OCI-LY1 (cell line): ENCODE measurements around the gene HMG20B.

Source experiments
- H2AFZ ChIP-seq: fragments of 200-600 bp; sonication (generic), shearing (Covaris generic); 2 replicates; pipeline ENCODE4 v1.6.0; 2014; ENCODE audit warnings: antibody characterized with exemption, mild to moderate bottlenecking, low read length
- H3F3A ChIP-seq: fragments of 200-600 bp; sonication (generic), shearing (Covaris generic); 2 replicates; pipeline ENCODE4 v1.6.0; 2014; ENCODE audit warnings: mild to moderate bottlenecking, antibody characterized with exemption, low read length, moderate library complexity; ENCODE audit not compliant: insufficient read depth
- H3K27ac ChIP-seq: fragments of 200-600 bp; sonication (generic); 2 replicates; pipeline ENCODE4 v1.5.1; 2014; ENCODE audit warnings: low read length, mixed run types, mild to moderate bottlenecking, low read depth; ENCODE audit not compliant: poor library complexity, severe bottlenecking
- H3K27me3 ChIP-seq: fragments of 200-600 bp; sonication (generic); 2 replicates; pipeline ENCODE4 v1.6.0; 2014; ENCODE audit warnings: antibody characterized with exemption, mild to moderate bottlenecking, low read length, moderate library complexity; ENCODE audit not compliant: insufficient read depth
- H3K36me3 ChIP-seq: fragments of 200-600 bp; sonication (generic); 2 replicates; pipeline ENCODE4 v1.6.1; 2014; ENCODE audit warnings: mild to moderate bottlenecking, antibody characterized with exemption, low read length, moderate library complexity, mixed read lengths; ENCODE audit not compliant: insufficient read depth
- H3K4me1 ChIP-seq: fragments of 200-600 bp; sonication (generic); 2 replicates; pipeline ENCODE4 v1.5.1; 2014; ENCODE audit warnings: mild to moderate bottlenecking, low read length, moderate library complexity; ENCODE audit not compliant: insufficient read depth, severe bottlenecking
- H3K4me2 ChIP-seq: fragments of 200-600 bp; sonication (generic), shearing (Covaris generic); 2 replicates; pipeline ENCODE4 v1.6.1; 2014; ENCODE audit warnings: low read length
- H3K4me3 ChIP-seq: fragments of 200-600 bp; sonication (generic); 2 replicates; pipeline ENCODE4 v1.5.1; 2014; ENCODE audit warnings: low read length, low read depth, mild to moderate bottlenecking, mixed read lengths; ENCODE audit not compliant: poor library complexity, severe bottlenecking
- H3K79me2 ChIP-seq: fragments of 200-600 bp; shearing (Covaris generic); 2 replicates; pipeline ENCODE4 v1.6.1; 2016; ENCODE audit warnings: mixed run types, low read length, mixed read lengths; ENCODE audit not compliant: insufficient read depth
- H3K9ac ChIP-seq: fragments of 200-600 bp; sonication (generic), shearing (Covaris generic); 2 replicates; pipeline ENCODE4 v1.6.1; 2014; ENCODE audit warnings: mild to moderate bottlenecking, low read length, mixed read lengths
- H3K9me2 ChIP-seq: fragments of 200-600 bp; sonication (generic), shearing (Covaris generic); 2 replicates; pipeline ENCODE4 v1.6.1; 2014; ENCODE audit warnings: low read depth, mild to moderate bottlenecking, low read length, mixed read lengths
- H3K9me3 ChIP-seq: fragments of 200-600 bp; shearing (Covaris generic); 2 replicates; pipeline ENCODE4 v1.6.1; 2014; ENCODE audit warnings: low read length, mixed read lengths
- H4K20me1 ChIP-seq: fragments of 200-600 bp; sonication (generic), shearing (Covaris generic); 2 replicates; pipeline ENCODE4 v1.6.0; 2016; ENCODE audit warnings: mild to moderate bottlenecking, low read length; ENCODE audit not compliant: insufficient read depth
- CTCF ChIP-seq: fragments of 200-600 bp; sonication (generic), shearing (Covaris generic); IDR thresholded peaks from 2 replicates; pipeline ENCODE4 v1.5.1; 2017; ENCODE audit warnings: mild to moderate bottlenecking, antibody characterized with exemption, low read length, moderate library complexity, mixed read lengths
- EZH2 ChIP-seq: fragments of 200-600 bp; sonication (generic), shearing (Covaris generic); IDR thresholded peaks from 2 replicates; pipeline ENCODE4 v1.8.0; 2017; ENCODE audit warnings: borderline replicate concordance, mixed run types, mild to moderate bottlenecking, antibody characterized with exemption, low read length, moderate library complexity, mixed read lengths

HMG20B gene

GRCh38 chr19:3551792-3552095 is 21.0 kb upstream of the HMG20B start:
- Histone ChIP-seq H3K36me3 (peaks cover 28% of the 10 kb centered on the region), H3K27ac (no peak overlapping the region), H3K79me2 (no peaks in the 10 kb centered on the region), H3K4me3 (no peak overlapping the region), H3F3A (no peaks in the 10 kb centered on the region), H2AFZ (no peak overlapping the region), H3K9me2 (no peaks in the 10 kb centered on the region), H3K9ac (no peak overlapping the region), H3K4me2 (no peak overlapping the region), H4K20me1 (no peaks in the 10 kb centered on the region), H3K9me3 (no peaks in the 10 kb centered on the region), H3K4me1 (peaks cover 35% of the 10 kb centered on the region), H3K27me3 (no peaks in the 10 kb centered on the region)
- TF ChIP-seq EZH2 (no peak), CTCF (no peak)

- peak overlapping the region; percentile 66 for H3K27ac ChIP-seq
- peak overlapping the region; percentile 23 for H3K4me3 ChIP-seq
- H3K27me3 ChIP-seq, result no peaks in the 10 kb centered on the region
- H3K9ac ChIP-seq, result peak overlapping the region; percentile 16; the same call in 1 of the 2 replicates
- H4K20me1 ChIP-seq, result no peaks in the 10 kb centered on the region
- no peaks in the 10 kb centered on the region for H3K9me2 ChIP-seq
- H3K79me2 ChIP-seq, result no peaks in the 10 kb centered on the region
- peaks cover 9% of the 10 kb centered on the region; the same call in 1 of the 2 replicates for H3K36me3 ChIP-seq
- no peaks in the 10 kb centered on the region for H3K9me3 ChIP-seq
- no peak for TF ChIP-seq EZH2
- no peak for TF ChIP-seq CTCF
- no peaks in the 10 kb centered on the region for H3F3A ChIP-seq
- peak overlapping the region; percentile 52 for H3K4me2 ChIP-seq
- peaks cover 43% of the 10 kb centered on the region for H3K4me1 ChIP-seq
- no peak overlapping the region for H2AFZ ChIP-seq
These were observed 18.3 kb upstream of the HMG20B start for GRCh38 chr19:3554254-3555083.

GRCh38 chr19:3555653-3556422 is 16.9 kb upstream of the HMG20B start:
- peaks cover 6% of the 10 kb centered on the region; the same call in 1 of the 2 replicates for H3K36me3 ChIP-seq
- no peak overlapping the region for H3K27ac ChIP-seq
- no peaks in the 10 kb centered on the region for H3K79me2 ChIP-seq
- no peaks in the 10 kb centered on the region for H4K20me1 ChIP-seq
- H3K4me2 ChIP-seq, result peak overlapping the region; percentile 96
- H3K9me2 ChIP-seq, result no peaks in the 10 kb centered on the region
- H2AFZ ChIP-seq, result no peak overlapping the region
- H3K9me3 ChIP-seq, result no peaks in the 10 kb centered on the region
- peaks cover 43% of the 10 kb centered on the region for H3K4me1 ChIP-seq
- no peak for TF ChIP-seq CTCF
- no peak for TF ChIP-seq EZH2
- peak overlapping the region; percentile 76 for H3K4me3 ChIP-seq
- no peak overlapping the region; the same call in 1 of the 2 replicates for H3K9ac ChIP-seq
- no peaks in the 10 kb centered on the region for H3F3A ChIP-seq
- no peaks in the 10 kb centered on the region for H3K27me3 ChIP-seq
